AG09319 (cell line): ENCODE data around the gene PITX2.

Source experiments
- DNase-seq: peaks from one replicate; pipeline ENCODE4 v3.0.0-alpha.2; 2010; ENCODE audit warnings: low read depth; ENCODE audit errors: extremely low read depth
- TF ChIP-seq, protein P1 (sequence below): IDR thresholded peaks from 2 replicates; pipeline ENCODE4 v1.5.1; 2011; ENCODE audit warnings: low read depth, mild to moderate bottlenecking, inconsistent platforms, low read length, moderate library complexity

Gene PITX2

DNA sequence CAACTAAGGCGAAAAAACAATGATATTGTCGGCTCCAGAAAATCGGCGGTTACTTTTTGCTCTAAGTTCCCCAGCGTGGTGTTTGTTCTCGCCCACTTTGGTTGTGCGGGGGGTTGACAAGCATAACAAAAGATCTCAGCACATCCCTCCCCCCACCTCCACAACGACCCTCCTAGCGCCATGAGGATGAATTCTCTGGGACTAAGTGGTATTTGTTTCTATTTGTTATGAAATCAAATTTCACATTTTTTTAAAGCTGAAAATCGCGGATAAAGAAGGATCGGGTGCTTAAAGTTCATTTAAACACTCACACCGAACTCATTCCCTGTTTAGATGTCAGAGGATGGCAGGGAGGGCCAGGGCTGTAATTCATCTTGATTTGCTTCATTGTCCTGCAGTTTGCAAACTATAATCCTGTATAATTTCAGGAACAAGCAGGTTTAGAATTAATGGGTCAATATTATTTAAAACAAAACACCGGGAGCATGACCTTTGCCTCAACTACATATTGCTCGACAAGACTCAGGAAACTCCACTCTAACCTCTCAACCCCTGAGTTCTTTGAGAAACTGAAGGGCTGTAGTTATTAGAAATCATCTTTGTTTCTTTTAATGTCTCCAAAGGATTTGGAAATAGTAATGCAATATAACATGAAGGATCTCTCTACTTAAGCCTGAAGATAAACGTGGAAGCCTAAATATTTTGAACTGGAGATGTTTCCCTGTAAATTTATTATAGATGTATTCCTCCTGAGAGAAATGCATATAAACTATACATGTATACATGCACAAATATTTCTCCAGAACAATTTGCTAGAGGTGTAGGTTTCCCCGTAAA lies 6.4 kb downstream of the PITX2 start:
- no peak for DNase-seq
- TF ChIP-seq, protein P1, sequence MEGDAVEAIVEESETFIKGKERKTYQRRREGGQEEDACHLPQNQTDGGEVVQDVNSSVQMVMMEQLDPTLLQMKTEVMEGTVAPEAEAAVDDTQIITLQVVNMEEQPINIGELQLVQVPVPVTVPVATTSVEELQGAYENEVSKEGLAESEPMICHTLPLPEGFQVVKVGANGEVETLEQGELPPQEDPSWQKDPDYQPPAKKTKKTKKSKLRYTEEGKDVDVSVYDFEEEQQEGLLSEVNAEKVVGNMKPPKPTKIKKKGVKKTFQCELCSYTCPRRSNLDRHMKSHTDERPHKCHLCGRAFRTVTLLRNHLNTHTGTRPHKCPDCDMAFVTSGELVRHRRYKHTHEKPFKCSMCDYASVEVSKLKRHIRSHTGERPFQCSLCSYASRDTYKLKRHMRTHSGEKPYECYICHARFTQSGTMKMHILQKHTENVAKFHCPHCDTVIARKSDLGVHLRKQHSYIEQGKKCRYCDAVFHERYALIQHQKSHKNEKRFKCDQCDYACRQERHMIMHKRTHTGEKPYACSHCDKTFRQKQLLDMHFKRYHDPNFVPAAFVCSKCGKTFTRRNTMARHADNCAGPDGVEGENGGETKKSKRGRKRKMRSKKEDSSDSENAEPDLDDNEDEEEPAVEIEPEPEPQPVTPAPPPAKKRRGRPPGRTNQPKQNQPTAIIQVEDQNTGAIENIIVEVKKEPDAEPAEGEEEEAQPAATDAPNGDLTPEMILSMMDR = no peak

DNA sequence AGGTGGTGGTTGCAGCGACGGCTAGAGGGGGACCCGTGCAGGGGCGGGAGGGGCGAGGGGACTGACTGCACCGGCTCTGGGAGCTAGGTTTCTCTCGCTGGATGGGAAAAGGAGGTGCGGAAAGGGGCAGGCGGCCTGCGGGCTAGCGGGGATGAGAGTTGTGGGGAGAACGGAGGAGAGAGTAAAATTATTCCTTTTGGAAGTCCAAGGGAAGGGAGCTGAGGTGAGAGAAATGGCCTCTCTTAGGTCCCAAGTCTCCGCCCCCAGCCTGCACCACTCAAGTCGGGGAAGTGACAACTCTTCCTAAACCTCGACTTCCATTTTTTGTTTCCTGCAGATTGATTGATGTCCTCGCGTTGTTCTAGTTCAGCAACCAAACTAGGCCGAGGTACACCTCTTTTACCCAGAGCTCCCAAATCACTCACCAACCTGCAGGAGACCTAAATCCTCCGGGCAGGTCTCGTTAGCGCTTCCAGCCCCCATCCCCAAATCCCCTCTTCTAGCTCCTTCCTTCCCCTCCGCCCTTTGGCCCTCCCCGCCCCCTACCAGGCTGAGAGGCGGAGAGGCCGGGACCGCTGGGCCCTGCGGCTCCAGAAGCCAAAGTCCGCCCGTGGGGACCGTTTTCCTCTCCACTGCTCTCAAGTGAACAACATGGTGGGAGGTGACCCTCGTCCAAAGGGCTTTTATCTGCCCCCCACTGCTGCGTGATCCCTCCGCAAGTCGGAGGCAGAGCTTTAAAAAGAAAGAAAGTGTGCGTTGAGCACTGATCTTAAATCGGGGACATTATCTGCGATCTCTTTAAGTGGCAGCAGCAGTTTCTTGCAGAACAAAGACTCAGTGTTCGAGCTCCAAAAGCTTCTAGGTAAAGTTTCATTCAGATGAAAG lies 7.3 kb downstream of the PITX2 start:
- no peak for DNase-seq
- TF ChIP-seq, protein P1 = no peak

DNA sequence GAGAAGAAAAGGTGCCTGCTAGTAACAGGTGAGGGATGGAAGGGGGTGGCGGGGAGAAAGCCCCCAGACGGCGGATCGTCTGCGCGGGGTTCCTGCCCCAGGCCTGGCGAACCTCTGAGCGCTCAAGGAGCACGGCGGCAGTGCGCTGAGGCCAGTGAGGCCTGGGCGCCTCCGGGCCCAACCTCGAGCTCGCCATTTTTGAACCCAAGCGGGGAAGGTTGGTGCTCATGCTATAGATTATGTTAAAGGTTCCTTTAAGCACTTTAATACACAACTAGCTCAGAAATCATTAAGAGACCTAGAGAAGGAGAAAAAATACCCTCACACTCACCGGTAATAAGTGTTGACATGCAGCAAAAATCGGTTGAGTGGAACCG lies 7.9 kb downstream of the PITX2 start:
- DNase-seq = no peak
- TF ChIP-seq, protein P1 = no peak

DNA sequence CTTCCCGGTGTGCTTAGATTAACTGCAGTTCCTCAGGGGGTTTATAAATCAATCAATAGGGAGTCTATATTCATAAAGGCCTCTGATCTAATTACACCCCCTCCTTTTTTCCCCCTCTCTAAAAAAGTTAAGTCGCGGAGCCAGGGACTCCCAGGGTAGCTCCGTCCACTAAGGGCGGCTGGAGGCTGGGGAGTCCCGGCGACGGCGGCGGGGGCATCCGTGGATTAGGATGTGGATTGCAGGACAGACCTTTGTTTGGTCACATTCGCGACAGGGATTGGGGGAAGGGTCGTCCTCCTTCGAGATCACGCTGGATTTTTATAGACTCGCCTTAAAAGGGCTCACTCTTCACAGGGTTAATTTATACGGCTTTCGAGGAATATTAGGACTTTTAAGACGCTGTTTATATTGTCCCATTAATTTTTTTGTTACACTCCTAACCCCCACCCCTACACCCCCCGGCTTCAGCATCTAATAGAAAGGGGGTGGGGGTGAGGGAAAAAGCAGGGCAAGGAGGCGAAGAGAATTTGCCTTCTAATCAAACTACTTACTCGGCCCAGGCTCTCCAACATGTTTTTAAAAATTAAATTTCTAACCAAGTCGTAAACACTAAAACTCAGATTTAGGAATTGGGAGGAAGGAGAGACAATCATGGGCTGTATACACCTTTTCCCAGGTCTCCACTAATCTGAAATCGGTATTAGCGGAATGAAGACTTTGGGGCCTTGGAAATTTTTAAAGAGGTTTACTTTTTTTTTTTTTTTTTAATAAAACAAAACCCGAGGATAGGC lies 8.5 kb downstream of the PITX2 start:
- DNase-seq = no peak
- TF ChIP-seq, protein P1 = no peak

DNA sequence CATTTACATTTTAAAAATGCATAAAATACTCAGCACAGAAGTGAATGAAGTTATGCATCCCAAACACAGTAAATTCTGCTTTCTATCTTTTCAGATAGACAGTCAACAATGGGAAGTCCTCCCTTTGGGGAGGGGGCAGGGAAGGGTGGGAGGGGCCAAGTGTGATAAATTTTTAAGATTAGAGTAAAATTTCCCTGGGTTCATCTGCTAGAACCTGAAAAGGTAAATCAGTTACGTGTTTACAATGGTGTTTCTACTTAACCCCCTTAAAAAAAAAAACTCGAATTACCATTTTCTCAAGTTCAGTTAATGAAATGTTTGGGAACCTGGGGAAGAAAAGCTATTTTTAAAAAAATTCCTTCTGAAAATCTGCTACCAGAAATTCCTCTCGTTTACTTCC lies 9.1 kb downstream of the PITX2 start:
- no peak for DNase-seq
- TF ChIP-seq, protein P1 = no peak

DNA sequence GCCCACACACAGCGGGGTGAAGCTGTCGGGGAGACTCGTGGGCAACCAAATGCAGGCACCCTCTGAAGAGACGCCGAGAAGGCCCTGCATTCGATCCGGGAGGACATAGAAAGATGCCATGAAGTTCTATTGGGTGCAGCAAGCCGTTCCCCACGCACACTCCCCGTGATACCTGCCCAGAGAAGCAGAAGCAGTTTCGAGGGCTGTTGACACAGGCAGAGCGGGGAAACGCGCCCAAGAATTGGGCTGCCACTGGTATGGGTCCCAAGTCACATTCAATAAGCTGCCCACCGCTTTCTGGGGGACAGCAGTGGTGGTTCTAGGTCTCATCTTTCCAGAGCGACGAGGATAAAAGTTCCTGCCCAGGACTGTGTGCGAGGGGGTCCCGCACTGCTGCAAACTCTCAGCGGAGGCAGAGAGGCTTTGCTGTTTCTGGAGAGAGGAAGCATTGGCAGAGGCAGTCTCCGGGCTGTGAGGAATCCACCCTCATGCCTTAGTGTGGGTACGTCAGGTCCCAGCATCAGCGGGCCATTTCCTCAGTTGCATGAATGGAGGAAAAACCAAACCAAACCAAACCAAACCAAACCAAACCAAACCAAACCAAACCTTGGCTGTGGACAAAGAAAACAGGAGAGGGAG lies 10.1 kb downstream of the PITX2 start:
- no peak for DNase-seq
- TF ChIP-seq, protein P1 = no peak
